ENCODE measurements around the gene WDR33. TPM values are rescaled to one million over a fixed set of nuclear protein-coding genes. Genes with fewer than 3 reads are reported as not detected.
"Not testable (repeated sequence)": the region's sequence is repeated elsewhere in the genome, so short reads cannot be mapped to it uniquely, and the experiment has no call there.

Gene WDR33
- total RNA-seq, 1 experiment from 2014 or later = 23.8 TPM

DNA sequence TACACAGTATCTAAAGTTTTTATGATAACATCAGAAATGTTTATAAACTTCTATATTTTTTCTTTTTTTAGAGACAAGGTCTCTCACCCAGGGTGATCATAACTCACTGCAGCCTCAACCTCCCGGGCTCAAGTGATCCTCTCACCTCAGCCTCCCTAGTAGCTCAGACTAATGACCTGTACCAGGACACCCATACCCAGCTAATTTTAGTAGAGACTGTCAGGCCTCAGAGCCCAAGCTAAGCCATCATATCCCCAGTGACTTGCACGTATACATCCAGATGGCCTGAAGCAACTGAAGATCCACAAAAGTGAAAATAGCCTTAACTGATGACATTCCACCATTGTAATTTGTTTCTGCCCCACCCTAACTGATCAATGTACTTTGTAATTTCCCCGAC lies 1.5 kb upstream of the WDR33 start:
- DNase-seq (ENCODE audit: low read depth); in situ Hi-C loops (cut with HindIII; ENCODE audit: low pct_unique_long_range_greater_than_20kb, low sequenced_read_pairs): not testable (repeated sequence)

DNA sequence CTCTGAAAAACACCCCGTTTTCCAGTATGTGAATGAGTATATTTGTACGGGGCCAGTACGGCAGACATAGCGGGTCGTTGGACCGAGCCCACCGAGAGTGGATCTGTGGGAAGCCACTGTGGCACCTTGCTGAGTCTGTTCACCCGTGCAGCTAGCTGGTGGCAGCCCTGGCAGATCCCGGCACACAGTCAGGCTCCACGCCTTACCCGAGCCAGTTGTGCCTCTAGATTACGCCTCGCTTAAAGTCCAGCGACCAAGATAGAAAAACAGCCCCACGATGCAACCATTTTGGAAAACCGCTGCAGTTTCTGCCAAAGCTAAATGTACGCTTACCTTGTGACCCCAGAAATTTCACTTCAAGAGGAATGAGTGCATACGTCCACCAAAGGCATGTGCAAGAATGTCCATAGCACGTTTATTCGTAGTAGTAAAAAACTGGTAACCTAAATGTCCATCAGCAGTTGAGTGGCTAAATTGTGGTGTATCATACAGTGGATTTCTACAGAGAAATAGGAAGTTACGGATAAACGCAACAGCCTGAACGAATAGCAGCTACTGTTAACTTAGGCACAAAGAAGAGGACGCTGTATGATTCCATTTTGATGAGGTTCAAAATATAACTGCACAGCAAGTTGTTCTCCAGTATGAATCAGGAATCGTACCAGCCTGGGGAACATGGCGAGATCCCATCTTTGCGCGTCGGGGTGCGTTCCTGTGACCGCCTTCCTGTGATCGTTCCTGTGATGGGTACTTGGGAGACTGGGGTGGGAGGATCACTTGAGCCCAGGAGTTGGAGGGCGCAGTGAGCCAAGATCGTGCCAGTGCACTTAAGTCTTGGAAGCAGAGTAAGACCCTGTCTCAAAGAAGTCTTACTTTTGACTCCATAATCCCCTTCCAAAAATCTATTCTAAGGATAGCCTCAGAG lies 688 bp upstream of the WDR33 start:
- in situ Hi-C loops (cut with HindIII; ENCODE audit: low pct_unique_long_range_greater_than_20kb, low sequenced_read_pairs) = no loop called here
- DNase-seq (ENCODE audit: low read depth) = no peak

DNA sequence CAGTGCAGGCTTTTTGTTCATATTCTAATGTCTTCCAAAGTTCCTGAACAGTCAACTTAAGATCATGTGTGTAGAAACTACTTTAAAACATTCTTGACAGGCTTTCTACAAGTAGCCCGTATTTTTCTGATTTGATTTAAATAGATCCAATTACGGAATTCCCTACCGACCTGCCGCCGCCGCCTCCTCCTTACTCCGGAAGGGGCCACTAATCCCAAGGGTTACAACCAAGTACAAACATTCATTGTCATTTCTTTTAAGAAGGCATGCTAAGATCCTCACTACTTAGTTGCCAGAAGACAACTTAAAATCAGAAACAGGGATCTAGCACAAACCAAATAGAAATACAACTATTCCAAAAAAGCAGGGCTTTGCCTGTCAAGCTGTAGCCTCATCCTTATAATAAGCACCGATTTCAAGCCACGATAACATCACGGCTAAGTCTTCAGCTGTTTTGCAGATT lies 784 bp downstream of the WDR33 start:
- DNase-seq (ENCODE audit: low read depth) = no peak
- in situ Hi-C loops (cut with HindIII; ENCODE audit: low pct_unique_long_range_greater_than_20kb, low sequenced_read_pairs) = no loop called here

DNA sequence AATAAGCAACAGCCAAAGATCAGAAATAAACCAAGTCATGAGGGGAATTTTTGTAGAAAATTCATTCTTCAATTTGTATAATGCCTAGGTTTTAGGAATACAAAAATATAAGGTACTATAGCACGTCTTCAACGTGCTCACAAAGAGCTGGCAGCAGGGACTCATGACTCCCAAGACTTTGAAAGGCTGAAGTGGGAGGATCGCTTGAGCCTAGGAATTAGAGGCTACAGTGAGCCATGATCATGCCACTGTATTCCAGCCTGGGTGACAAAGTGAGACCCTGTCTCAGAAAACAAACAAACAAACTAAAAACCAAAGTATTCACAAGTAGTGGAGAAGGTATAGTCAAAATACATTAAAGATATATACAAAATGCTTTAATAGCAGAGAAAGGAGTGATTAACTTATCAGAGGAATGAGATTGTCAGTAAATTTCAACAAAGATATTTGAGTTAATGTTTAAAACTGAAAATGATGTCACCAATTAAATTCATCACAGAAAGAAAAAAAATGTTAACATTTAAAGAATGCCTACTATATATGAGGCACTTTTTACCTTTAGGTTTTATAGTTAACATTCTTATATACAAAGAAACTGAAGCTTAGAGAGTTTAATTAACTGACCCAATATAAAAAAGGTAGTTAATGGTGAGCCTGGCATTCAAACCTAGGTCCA lies 3.2 kb downstream of the WDR33 start:
- in situ Hi-C loops (cut with HindIII; ENCODE audit: low pct_unique_long_range_greater_than_20kb, low sequenced_read_pairs) = no loop called here
- peak; percentile 37 for DNase-seq (ENCODE audit: low read depth)

DNA sequence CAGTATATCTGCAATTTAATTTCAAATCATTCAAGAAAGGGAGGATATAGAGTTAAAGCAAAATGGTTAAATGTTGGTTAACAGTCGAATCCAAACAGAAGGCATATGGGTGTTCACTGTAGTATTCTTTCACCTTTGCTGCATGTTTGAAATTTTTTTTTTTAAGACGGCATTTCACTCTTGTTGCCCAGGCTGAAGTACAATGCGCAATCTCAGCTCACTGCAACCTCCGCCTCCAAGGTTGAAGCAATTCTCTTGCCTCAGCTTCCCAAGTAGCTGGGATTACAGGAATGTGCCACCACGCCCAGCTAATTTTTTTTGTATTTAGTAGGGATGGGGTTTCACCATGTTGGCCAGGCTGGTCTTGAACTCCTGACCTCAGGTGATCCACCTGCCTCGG lies 4.1 kb downstream of the WDR33 start:
- DNase-seq (ENCODE audit: low read depth); in situ Hi-C loops (cut with HindIII; ENCODE audit: low pct_unique_long_range_greater_than_20kb, low sequenced_read_pairs): not testable (repeated sequence)

DNA sequence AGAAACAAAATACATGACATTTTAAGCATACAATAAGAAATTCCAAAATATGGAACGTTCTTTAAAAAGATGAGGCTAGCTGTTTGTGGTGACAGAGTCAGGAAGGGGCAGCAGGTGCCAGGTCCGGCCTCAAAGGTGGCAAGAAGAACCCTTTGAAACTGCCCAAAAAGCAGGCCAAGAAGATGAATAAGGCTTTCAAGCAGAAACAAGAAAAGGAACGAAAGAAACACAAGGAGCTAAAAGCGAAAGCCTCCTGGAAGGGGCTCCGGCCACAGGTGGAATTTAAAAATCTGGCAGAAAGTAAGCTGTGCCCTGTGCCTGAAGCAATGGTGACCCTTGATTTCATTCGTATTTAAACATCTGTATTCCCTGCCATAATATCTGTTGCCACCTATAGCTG lies 5.5 kb downstream of the WDR33 start:
- no peak for DNase-seq (ENCODE audit: low read depth)
- in situ Hi-C loops (cut with HindIII; ENCODE audit: low pct_unique_long_range_greater_than_20kb, low sequenced_read_pairs) = no loop called here

DNA sequence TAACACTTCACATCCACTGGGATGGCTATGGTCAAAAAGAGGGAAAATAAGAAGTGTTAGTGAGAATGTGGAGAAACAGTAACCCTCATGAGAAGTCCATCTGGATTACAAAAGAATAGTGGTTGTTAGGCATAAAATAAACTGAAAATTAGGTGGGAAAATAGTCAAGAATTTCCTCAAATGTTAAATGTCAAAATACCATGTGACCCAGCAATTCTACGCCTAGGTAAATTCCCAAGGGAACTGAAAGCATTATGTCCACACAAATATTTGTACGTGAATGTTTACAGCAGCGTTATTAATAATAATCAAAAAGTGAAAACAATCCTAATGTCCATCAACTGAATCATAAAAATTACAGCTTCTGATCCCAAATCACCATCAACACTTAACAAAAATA lies 11.0 kb downstream of the WDR33 start:
- DNase-seq (ENCODE audit: low read depth) = no peak
- in situ Hi-C loops (cut with HindIII; ENCODE audit: low pct_unique_long_range_greater_than_20kb, low sequenced_read_pairs) = no loop called here

DNA sequence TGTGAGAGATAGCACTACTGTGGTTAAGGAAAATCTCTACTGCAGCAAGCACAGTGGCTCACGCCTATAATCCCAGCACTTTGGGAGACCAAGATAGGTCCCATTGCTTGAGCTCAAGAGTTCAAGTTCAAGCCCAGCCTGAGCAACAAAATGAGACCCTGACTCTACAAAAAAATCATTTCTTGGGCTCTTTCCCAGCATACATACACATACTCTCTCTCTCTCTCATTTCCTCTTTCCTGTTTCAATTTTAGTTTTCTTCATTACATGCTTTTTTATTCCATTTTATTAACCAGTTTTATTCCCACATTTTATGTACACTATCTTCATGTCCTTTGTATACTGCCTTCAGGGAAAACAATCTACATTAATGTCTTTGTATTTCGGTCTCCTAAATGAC lies 14.6 kb downstream of the WDR33 start:
- in situ Hi-C loops (cut with HindIII; ENCODE audit: low pct_unique_long_range_greater_than_20kb, low sequenced_read_pairs) = no loop called here
- DNase-seq (ENCODE audit: low read depth) = no peak

DNA sequence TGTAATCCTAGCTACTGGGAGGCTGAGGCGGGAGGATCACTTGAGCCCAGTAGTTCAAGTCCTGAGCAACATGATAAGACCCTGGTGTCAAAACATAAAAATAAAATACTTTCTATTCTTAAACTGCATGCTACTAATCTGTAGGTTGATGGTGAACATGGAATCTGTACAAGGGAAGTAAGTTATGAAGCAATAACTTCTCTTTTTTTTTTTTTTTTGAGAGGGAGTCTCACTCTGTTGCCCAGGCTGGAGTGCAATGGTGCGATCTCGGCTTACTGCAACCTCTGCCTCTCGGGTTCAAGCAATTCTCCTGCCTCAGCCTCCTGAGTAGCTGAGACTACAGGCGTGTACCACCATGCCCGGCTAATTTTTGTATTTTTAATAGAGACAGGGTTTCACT lies 16.1 kb downstream of the WDR33 start:
- DNase-seq (ENCODE audit: low read depth); in situ Hi-C loops (cut with HindIII; ENCODE audit: low pct_unique_long_range_greater_than_20kb, low sequenced_read_pairs): not testable (repeated sequence)

DNA sequence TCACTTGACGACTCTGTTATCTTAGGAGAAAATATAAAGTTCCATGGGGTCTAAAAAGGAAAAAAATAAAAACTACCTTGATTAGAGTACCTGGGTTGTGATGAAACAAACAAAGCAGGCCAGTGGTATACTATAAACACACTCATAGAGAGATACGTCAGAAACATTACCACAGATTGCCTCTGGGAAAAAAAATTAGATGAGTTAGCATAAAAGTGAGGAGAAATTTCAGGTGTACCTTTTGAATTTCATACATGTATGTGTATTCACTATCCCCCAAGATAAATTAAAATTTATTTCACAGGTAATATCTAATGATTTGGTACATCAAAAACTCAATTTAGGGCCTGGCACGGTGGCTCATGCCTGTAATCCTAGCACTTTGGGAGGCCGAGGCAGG lies 18.2 kb downstream of the WDR33 start:
- no peak for DNase-seq (ENCODE audit: low read depth)
- in situ Hi-C loops (cut with HindIII; ENCODE audit: low pct_unique_long_range_greater_than_20kb, low sequenced_read_pairs) = no loop called here

DNA sequence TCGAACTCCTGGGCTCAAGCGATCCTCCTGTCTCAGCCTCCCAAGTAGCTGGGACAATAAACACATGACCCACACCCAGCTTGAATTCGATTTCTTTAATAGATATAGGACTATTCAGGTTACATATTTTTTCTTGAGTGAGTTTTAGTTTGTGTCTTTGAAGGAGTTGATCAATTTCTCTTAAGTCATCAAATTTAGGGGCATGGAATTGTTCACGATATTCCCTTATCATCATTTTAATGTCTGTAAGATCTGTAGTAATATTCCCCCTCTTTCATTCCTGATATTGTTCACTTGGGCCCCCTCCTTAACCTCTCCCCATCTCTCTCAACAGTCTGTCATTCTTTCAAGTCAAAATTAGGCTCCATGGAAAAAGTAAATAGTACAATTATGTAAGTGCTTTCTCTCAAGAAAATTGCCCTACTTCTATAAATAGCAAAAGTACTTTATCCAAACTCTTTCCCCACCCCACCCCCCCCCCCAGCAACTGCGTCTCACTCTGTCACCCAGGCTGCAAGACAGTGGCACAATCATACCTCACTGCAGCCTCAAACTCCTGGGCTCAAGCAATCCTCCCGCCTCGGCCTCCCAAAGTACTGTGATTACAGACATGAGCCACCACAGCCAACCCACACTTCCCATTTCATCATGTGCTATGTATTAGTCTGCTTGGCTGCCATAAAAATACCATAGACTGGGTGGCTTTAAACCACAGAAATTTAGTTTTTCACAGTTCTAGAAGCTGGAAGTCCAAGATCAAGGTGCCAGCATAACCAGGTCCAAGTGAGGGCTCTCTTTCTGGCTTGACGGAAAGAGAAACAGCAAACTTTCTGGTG lies 20.1 kb downstream of the WDR33 start:
- in situ Hi-C loops (cut with HindIII; ENCODE audit: low pct_unique_long_range_greater_than_20kb, low sequenced_read_pairs) = no loop called here
- no peak for DNase-seq (ENCODE audit: low read depth)

DNA sequence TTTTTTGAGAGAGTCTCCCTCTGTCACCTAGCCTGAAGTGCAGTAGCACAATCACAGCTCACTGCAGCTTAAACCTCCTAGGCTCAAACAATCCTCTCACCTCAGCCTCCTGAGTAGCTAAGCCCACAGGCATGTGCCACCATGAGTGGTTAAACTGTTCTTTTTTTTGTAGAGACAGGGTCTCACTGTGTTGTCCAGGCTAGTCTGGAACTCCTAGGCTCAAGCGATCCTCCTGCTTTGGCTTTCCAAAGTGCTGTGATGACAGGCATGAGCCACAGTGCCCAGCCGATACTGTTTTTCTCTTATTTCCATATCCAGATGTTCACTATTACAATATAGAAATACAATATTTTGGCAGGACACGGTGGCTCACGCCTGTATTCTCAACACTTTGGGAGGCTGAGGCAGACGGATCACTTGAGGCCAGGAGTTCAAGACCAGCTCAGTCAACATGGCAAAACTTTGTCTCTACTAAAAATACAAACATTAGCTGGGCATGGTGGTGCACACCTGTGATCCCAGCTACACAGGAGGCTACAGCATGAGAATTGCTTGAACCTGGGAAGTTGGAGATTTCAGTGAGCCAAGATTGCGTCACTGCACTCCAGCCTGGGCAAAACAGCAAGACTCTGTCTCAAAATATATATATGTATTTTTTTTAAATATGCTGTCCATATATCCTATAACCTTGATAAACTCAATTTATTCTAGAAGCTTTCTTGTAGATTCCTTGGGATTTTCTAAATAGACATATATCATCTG lies 24.7 kb downstream of the WDR33 start:
- in situ Hi-C loops (cut with HindIII; ENCODE audit: low pct_unique_long_range_greater_than_20kb, low sequenced_read_pairs) = no loop called here
- DNase-seq (ENCODE audit: low read depth) = no peak

DNA sequence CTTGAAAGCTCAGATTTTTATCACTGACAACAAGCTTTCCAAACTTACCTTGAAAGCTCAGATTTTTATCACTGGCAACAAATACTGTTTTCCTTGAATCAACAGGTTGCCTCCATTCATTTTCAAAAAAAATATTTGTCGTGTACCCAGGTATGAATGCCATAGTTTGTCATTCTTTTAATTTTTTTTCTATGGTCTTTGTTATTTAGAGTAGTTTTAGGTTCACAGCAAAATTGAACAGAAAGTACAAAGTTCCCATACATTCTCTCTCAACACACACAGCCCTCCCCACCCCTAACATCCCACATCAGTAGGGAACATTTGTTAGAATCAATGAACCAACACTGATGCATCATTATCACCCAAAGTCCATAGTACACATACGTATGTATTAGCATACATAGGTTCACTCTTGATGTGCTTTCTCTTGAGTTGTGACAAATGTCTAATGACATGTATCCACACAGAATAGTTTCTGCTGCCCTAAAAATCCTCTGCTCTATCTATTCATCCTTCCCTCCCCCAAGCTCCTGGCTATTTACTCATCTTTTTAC lies 25.9 kb downstream of the WDR33 start:
- DNase-seq (ENCODE audit: low read depth) = no peak
- in situ Hi-C loops (cut with HindIII; ENCODE audit: low pct_unique_long_range_greater_than_20kb, low sequenced_read_pairs) = no loop called here

DNA sequence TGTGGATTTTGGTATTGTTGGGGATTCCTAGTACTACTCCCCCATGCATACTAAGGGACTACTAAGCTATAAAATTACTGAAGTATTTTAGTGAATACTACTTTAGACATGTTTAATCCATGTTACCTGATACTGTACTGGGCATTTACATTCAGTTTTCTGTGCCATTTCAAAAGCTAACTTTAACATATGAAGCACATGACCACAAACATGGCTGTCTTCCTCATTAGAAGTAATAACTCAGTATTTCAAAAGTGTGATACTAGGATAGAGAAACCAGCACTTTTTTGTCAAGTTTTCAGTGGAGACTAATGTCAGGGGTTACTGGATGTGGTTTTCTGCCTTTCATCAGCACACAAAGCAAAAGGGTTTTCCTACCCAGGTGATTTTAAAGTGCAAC lies 27.9 kb downstream of the WDR33 start:
- in situ Hi-C loops (cut with HindIII; ENCODE audit: low pct_unique_long_range_greater_than_20kb, low sequenced_read_pairs) = no loop called here
- no peak for DNase-seq (ENCODE audit: low read depth)

DNA sequence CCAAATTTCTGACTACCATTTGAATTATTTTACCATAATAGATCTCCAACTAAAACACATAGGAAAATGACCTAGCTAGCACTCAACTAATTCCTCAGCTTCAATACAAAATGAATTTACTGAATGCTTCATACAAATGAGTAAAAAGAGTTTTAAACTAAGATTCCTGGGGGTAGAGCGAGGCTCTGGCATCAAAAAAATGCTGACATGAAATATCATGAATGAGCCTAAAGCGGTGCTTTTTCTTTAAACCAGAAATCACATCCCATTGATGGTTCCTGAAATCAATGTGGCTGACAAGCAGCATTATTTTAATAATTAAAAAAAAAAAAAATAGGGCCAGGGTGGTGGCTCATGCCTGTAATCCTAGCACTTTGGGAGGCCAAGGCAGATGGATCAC lies 32.1 kb downstream of the WDR33 start:
- DNase-seq (ENCODE audit: low read depth) = no peak
- in situ Hi-C loops (cut with HindIII; ENCODE audit: low pct_unique_long_range_greater_than_20kb, low sequenced_read_pairs) = no loop called here

DNA sequence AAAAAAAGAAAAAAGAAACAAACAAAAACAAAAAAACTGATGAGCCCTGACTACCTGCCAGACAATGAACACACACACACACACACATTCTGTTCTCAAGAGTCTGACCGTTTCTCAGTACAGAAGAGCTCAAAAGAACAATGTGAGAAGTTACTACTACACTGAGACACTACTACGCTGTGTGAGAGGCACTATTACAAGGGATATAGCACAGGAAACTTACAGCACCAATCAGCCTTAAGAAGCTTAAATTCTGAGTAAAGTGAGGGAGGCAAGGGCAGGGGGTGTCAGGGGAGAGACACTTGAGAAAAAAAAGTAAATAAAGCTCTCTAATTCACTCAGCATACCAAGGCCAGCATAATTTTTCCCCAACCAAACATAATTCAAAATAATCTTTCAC lies 32.5 kb downstream of the WDR33 start:
- DNase-seq (ENCODE audit: low read depth) = no peak
- in situ Hi-C loops (cut with HindIII; ENCODE audit: low pct_unique_long_range_greater_than_20kb, low sequenced_read_pairs) = no loop called here

DNA sequence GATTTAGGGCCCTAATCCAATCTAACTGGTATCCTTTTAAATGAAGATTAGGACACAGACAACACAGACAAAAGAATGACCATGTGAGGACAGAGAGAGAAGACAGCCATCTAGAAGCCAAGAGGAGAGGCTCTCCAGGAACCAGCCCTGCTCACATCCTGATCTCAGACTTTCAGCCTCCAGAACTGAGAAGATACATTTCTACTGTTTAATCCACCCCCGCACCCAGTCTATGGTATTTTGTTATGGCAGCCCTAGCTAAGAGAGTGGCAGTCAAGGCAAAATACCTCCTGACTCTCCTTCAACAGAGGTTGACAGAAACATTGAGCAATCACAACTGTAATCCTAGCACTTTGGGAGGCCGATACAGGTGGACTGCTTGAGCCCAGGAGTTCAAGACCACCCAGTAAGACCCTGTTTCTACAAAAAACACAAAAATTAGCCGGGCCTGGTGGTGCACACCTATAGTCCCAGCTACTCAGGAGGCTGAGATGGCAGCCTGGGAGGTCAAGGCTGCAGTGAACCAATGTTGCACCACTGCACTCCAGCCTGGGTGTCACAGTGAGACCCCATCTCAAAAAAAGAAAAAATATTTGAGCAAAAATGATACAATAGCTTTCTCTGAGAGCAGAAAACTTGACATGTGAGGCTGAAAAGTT lies 34.7 kb downstream of the WDR33 start:
- DNase-seq (ENCODE audit: low read depth) = no peak
- in situ Hi-C loops (cut with HindIII; ENCODE audit: low pct_unique_long_range_greater_than_20kb, low sequenced_read_pairs) = no loop called here
